Stimulated activated CD8-positive, alpha-beta memory T cell treated with anti-CD3 and anti-CD28 coated beads, Interleukin-12 subunit alpha, Interleukin-12 subunit beta, amount 100 ng/mL, for 24 hours (primary cell): ENCODE results near the gene GAGE12J.
"Not testable (repeated sequence)": the region's sequence is repeated elsewhere in the genome, so short reads cannot be mapped to it uniquely, and the experiment has no call there.

Source experiments
- DNase-seq: peaks from one replicate; pipeline ENCODE4 v3.0.0-alpha.2; 2020; ENCODE audit errors: extremely low read depth

Gene GAGE12J

GRCh38 chrX:49321737-49322136 is at the start of gene GAGE12J:
Gene GAGE12J, plus strand, starts transcription at chrX:49322037. Its CDS starts 1,157 bp downstream, at chrX:49323194.
- DNase-seq = not testable (repeated sequence)

- no peak for DNase-seq
These were observed 49.4 kb upstream of the GAGE12J start for GRCh38 chrX:49272421-49272820.

- DNase-seq = no peak
These were observed 48.6 kb upstream of the GAGE12J start for GRCh38 chrX:49273181-49273727.

- DNase-seq = no peak
These were observed 45.6 kb upstream of the GAGE12J start for GRCh38 chrX:49276207-49276606.

- DNase-seq = no peak
These were observed 44.9 kb upstream of the GAGE12J start for GRCh38 chrX:49276671-49277534.

GRCh38 chrX:49277535-49277830 is 44.4 kb upstream of the GAGE12J start:
- no peak for DNase-seq

GRCh38 chrX:49278081-49278480 is 43.8 kb upstream of the GAGE12J start:
- DNase-seq = no peak

GRCh38 chrX:49282647-49283011 is 39.2 kb upstream of the GAGE12J start:
- no peak for DNase-seq

- DNase-seq = no peak
These were observed 37.6 kb upstream of the GAGE12J start for GRCh38 chrX:49284212-49284611.

GRCh38 chrX:49286136-49286535 is 35.7 kb upstream of the GAGE12J start:
- no peak for DNase-seq

GRCh38 chrX:49286581-49286980 is 35.3 kb upstream of the GAGE12J start:
- no peak for DNase-seq

GRCh38 chrX:49287665-49288064 is 34.2 kb upstream of the GAGE12J start:
- DNase-seq = no peak

GRCh38 chrX:49290215-49290614 is 31.6 kb upstream of the GAGE12J start:
- DNase-seq = no peak

- no peak for DNase-seq
These were observed 30.1 kb upstream of the GAGE12J start for GRCh38 chrX:49291615-49292337.

GRCh38 chrX:49292400-49293362 is 29.2 kb upstream of the GAGE12J start:
- no peak for DNase-seq

GRCh38 chrX:49299293-49299692 is 22.5 kb upstream of the GAGE12J start:
- DNase-seq = not testable (repeated sequence)

GRCh38 chrX:49300703-49301102 is 21.1 kb upstream of the GAGE12J start:
- no peak for DNase-seq

GRCh38 chrX:49303346-49303745 is 18.5 kb upstream of the GAGE12J start, which contains the start of gene GAGE10:
Gene GAGE10, plus strand, starts transcription at chrX:49303646. Its CDS starts 1,214 bp downstream, at chrX:49304860.
- DNase-seq = no peak

- DNase-seq = not testable (repeated sequence)
These were observed 14.1 kb upstream of the GAGE12J start for GRCh38 chrX:49307775-49308174.

GRCh38 chrX:49308604-49309269 is 13.1 kb upstream of the GAGE12J start:
- no peak for DNase-seq

GRCh38 chrX:49309401-49309981 is 12.3 kb upstream of the GAGE12J start:
- no peak for DNase-seq
